ENCODE measurements around the gene PSAPL1. TPM values are rescaled to one million over a fixed set of nuclear protein-coding genes. Genes with fewer than 3 reads are reported as not detected.

The PSAPL1 gene
- total RNA-seq, 1 donor from 2014 or later: not detected

- DNase-seq (ENCODE audit: low read depth): no peak
- no peak overlapping the region for H3K4me3 ChIP-seq (ENCODE audit: low read depth, low read length)
- TF ChIP-seq, protein P1, sequence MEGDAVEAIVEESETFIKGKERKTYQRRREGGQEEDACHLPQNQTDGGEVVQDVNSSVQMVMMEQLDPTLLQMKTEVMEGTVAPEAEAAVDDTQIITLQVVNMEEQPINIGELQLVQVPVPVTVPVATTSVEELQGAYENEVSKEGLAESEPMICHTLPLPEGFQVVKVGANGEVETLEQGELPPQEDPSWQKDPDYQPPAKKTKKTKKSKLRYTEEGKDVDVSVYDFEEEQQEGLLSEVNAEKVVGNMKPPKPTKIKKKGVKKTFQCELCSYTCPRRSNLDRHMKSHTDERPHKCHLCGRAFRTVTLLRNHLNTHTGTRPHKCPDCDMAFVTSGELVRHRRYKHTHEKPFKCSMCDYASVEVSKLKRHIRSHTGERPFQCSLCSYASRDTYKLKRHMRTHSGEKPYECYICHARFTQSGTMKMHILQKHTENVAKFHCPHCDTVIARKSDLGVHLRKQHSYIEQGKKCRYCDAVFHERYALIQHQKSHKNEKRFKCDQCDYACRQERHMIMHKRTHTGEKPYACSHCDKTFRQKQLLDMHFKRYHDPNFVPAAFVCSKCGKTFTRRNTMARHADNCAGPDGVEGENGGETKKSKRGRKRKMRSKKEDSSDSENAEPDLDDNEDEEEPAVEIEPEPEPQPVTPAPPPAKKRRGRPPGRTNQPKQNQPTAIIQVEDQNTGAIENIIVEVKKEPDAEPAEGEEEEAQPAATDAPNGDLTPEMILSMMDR (conservative IDR thresholded peaks at IDR 0.05; ENCODE audit: low read depth, low read length): no peak
Observed at GRCh38 chr4:7397206-7398103, 37.3 kb downstream of the PSAPL1 start.

GRCh38 chr4:7396186-7396910 is 38.4 kb downstream of the PSAPL1 start:
- no peak for DNase-seq (ENCODE audit: low read depth)
- no peak overlapping the region for H3K4me3 ChIP-seq (ENCODE audit: low read depth, low read length)
- TF ChIP-seq, protein P1 (conservative IDR thresholded peaks at IDR 0.05; ENCODE audit: low read depth, low read length): no peak

GRCh38 chr4:7395645-7396044 is 39.1 kb downstream of the PSAPL1 start:
- TF ChIP-seq, protein P1 (conservative IDR thresholded peaks at IDR 0.05; ENCODE audit: low read depth, low read length): no peak
- H3K4me3 ChIP-seq (ENCODE audit: low read depth, low read length): no peak overlapping the region
- DNase-seq (ENCODE audit: low read depth): no peak

DNA sequence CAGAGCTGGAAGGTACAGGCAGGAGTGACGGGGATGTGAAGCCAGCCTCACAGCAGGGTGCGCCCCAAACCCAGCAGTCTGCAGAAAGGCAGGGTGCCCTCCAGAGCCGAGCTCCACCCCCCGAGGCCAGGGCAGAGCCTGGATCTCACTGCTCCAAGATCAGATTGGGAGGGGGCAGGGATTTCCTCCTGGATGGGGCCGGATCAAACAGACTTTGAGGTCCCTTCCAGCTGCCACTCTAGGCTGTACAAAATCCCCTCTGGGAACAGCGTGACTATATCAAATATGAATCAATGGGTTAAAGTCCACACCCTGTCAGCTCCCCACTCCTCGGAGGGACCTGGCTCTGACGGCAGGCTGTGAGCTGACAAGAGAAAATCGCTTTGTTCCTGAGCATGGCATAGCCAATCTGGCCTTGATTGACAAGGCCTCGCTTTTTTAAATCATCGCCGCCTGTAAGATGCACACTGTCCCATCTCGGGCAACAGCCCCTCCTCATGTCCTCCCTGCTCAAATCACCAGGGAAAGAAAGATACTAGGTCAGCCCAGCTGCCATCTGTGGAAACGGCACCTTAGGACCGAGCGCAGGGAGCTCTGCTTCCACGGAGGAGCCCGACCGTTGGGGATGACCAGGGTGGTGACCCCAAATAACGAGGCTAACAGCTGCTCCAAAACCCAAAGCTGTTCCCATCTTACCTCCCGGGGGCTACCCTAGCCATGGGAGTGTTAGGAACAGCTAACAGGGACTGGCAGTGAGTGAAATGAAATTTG is 39.9 kb downstream of the PSAPL1 start:
- TF ChIP-seq, protein P1 (conservative IDR thresholded peaks at IDR 0.05; ENCODE audit: low read depth, low read length): no peak
- no peak overlapping the region for H3K4me3 ChIP-seq (ENCODE audit: low read depth, low read length)
- no peak for DNase-seq (ENCODE audit: low read depth)

- H3K4me3 ChIP-seq (ENCODE audit: low read depth, low read length): no peak overlapping the region
- TF ChIP-seq, protein P1 (conservative IDR thresholded peaks at IDR 0.05; ENCODE audit: low read depth, low read length): no peak
Observed at GRCh38 chr4:7393601-7394575, 40.8 kb downstream of the PSAPL1 start.

More at GRCh38 chr4:7393601-7394575, 40.8 kb downstream of the PSAPL1 start:
- DNase-seq (ENCODE audit: low read depth): no peak

Data from epithelial cell of proximal tubule (primary cell).